ENCODE results near the gene GRIFIN. TPM values are rescaled to one million over a fixed set of nuclear protein-coding genes. Genes with fewer than 3 reads are reported as not detected.

The GRIFIN gene
- polyA plus RNA-seq, 1 of the 3 experiments (the other 2 are of a cell fraction): not detected

DNA sequence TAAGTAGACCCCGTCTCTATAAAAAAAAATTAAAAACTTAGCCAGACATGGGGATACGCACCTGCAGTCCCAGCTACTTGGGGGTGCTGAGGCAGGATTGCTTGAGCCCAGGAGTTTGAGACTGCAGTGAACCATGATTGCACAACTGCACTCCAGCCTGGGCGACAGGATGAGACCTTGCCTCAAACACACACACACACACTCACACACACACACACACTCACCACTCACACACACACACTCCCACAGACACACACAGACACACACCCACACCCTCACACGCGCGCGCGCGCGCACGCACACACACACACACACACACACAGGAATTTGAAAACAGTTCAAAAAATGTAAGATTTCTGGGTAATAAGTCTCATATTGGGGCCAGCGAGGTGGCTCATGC lies 8.7 kb upstream of the GRIFIN start:
- Histone ChIP-seq H3K9me2 (no peaks in the 10 kb centered on the region), H3K9me3 (no peaks in the 10 kb centered on the region), H3K4me3 (ENCODE audit: low read depth in 2 of 2, low read length in 1 of 2) (no peak overlapping the region), H3K27ac (ENCODE audit: low read depth in 2 of 2, low read length in 1 of 2) (no peak overlapping the region), H3K4me2 (no peak overlapping the region), H4K20me1 (ENCODE audit: insufficient read depth) (no peaks in the 10 kb centered on the region), H3K36me3 (replicated peaks in 1 of 2; ENCODE audit: control insufficient read depth in 1 of 2, insufficient read depth in 2 of 2, low read length in 1 of 2) (no peaks in the 10 kb centered on the region), H3F3A (replicated peaks; ENCODE audit: insufficient read depth) (no peaks in the 10 kb centered on the region), H3K27me3 (ENCODE audit: insufficient read depth) (no peaks in the 10 kb centered on the region), H3K79me2 (ENCODE audit: insufficient read depth) (no peaks in the 10 kb centered on the region), H3K4me1 (ENCODE audit: control insufficient read depth in 1 of 2, insufficient read depth in 2 of 2, low read depth in 1 of 2, low read length in 1 of 2) (peaks cover 0 to 2% of the 10 kb centered on the region in 2 experiments; a peak in 1 of 4 replicates), H2AFZ (ENCODE audit: low read depth) (no peak overlapping the region), H3K9ac (no peak overlapping the region)
- TF ChIP-seq, protein P1, sequence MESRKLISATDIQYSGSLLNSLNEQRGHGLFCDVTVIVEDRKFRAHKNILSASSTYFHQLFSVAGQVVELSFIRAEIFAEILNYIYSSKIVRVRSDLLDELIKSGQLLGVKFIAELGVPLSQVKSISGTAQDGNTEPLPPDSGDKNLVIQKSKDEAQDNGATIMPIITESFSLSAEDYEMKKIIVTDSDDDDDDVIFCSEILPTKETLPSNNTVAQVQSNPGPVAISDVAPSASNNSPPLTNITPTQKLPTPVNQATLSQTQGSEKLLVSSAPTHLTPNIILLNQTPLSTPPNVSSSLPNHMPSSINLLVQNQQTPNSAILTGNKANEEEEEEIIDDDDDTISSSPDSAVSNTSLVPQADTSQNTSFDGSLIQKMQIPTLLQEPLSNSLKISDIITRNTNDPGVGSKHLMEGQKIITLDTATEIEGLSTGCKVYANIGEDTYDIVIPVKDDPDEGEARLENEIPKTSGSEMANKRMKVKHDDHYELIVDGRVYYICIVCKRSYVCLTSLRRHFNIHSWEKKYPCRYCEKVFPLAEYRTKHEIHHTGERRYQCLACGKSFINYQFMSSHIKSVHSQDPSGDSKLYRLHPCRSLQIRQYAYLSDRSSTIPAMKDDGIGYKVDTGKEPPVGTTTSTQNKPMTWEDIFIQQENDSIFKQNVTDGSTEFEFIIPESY (IDR thresholded peaks at IDR 0.05; ENCODE audit: borderline replicate concordance, low read depth): no peak
- TF ChIP-seq POLR2AphosphoS5 (IDR thresholded peaks at IDR 0.05; ENCODE audit: low read depth, low read length): no peak
- no peak for TF ChIP-seq JUND (IDR thresholded peaks at IDR 0.05)
- TF ChIP-seq, protein P2, sequence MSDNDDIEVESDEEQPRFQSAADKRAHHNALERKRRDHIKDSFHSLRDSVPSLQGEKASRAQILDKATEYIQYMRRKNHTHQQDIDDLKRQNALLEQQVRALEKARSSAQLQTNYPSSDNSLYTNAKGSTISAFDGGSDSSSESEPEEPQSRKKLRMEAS (IDR thresholded peaks at IDR 0.05; ENCODE audit: low read depth): no peak
- no peak for TF ChIP-seq MEF2A (IDR thresholded peaks at IDR 0.05; ENCODE audit: borderline replicate concordance, low read depth)
- TF ChIP-seq RFX5 (IDR thresholded peaks at IDR 0.05; ENCODE audit: low read length): no peak
- TF ChIP-seq EZH2phosphoT487 (IDR thresholded peaks at IDR 0.05; ENCODE audit: borderline replicate concordance, low read depth): no peak
- TF ChIP-seq, protein P3, sequence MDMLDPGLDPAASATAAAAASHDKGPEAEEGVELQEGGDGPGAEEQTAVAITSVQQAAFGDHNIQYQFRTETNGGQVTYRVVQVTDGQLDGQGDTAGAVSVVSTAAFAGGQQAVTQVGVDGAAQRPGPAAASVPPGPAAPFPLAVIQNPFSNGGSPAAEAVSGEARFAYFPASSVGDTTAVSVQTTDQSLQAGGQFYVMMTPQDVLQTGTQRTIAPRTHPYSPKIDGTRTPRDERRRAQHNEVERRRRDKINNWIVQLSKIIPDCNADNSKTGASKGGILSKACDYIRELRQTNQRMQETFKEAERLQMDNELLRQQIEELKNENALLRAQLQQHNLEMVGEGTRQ (IDR thresholded peaks at IDR 0.05; ENCODE audit: borderline replicate concordance, low read depth, low read length): no peak
- TF ChIP-seq RCOR1 (IDR thresholded peaks at IDR 0.05; ENCODE audit: low read length): no peak
- TF ChIP-seq SIN3A (IDR thresholded peaks at IDR 0.05; ENCODE audit: borderline replicate concordance, low read depth, low read length): no peak
- no peak for TF ChIP-seq GABPA (IDR thresholded peaks at IDR 0.05; ENCODE audit: low read depth)
- no peak for TF ChIP-seq FOSL2 (IDR thresholded peaks at IDR 0.05; ENCODE audit: borderline replicate concordance, low read depth)
- TF ChIP-seq GATA2 (CRISPR knock-in tag; IDR thresholded peaks at IDR 0.05): no peak
- TF ChIP-seq MXI1 (IDR thresholded peaks at IDR 0.05; ENCODE audit: low read depth, low read length): no peak
- TF ChIP-seq SMC3 (IDR thresholded peaks at IDR 0.05; ENCODE audit: low read depth, low read length): no peak
- TF ChIP-seq TEAD4 (IDR thresholded peaks at IDR 0.05; ENCODE audit: borderline replicate concordance, insufficient read depth): no peak
- no peak for TF ChIP-seq TCF12 (IDR thresholded peaks at IDR 0.05)
- CTCF ChIA-PET: no interaction called here
- no peak for DNase-seq
- 92% methylated on average over 12 of the region's 12 CpGs for WGBS (ENCODE audit: low lambda C conversion rate)
- POLR2A ChIA-PET: interaction anchor here (0.6 kb wide), 1 partner anchor 1096 kb away, joined by 3 read pairs; no protein-coding TSS in a partner anchor

Data from SK-N-SH (cell line).